Caki2 (cell line): ENCODE data around the gene SLC3A2. TPM values are rescaled to one million over a fixed set of nuclear protein-coding genes. Genes with fewer than 3 reads are reported as not detected.
"Not testable (repeated sequence)": the region's sequence is repeated elsewhere in the genome, so short reads cannot be mapped to it uniquely, and the experiment has no call there.

Experiments
- DNase-seq: peaks from one replicate; pipeline ENCODE4 v3.0.0-alpha.2; 2015; ENCODE audit warnings: low read depth
- in situ Hi-C: cut with HindIII; loops from 2 replicates; pipeline ENCODE4 v1.10.0; 2016; ENCODE audit warnings: low sequenced_read_pairs, low pct_unique_long_range_greater_than_20kb, mixed read lengths
- total RNA-seq: library from RNA; depleted of rRNA; stranded (reverse); fragments of >200 nt; shearing (Covaris generic); gene quantifications from 2 replicates; pipeline ENCODE4 v1.2.3, GENCODE V29; 2014; ENCODE audit warnings: low replicate concordance; rRNA removed

SLC3A2 gene
- total RNA-seq, result 623 and 653 TPM in 2 replicates

DNA sequence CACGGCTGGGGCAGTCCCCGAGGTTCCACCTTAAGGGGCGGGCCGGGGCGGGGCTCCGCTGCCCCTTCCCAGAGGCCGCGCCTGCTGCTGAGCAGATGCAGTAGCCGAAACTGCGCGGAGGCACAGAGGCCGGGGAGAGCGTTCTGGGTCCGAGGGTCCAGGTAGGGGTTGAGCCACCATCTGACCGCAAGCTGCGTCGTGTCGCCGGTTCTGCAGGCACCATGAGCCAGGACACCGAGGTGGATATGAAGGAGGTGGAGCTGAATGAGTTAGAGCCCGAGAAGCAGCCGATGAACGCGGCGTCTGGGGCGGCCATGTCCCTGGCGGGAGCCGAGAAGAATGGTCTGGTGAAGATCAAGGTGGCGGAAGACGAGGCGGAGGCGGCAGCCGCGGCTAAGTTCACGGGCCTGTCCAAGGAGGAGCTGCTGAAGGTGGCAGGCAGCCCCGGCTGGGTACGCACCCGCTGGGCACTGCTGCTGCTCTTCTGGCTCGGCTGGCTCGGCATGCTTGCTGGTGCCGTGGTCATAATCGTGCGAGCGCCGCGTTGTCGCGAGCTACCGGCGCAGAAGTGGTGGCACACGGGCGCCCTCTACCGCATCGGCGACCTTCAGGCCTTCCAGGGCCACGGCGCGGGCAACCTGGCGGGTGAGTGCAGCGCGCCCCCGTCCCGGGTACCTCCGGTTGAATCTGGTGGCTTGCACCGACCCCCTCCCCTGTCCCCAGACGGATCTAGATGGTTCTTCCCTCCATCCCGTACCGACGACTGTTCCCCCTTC lies at the start of gene SLC3A2:
SLC3A2 (plus strand) TSS at position 94 of the 776 bp plus-strand sequence; CDS start at position 222, 128 bp downstream.
- DNase-seq, result peak; percentile 83
- in situ Hi-C loops, result no loop called here

DNA sequence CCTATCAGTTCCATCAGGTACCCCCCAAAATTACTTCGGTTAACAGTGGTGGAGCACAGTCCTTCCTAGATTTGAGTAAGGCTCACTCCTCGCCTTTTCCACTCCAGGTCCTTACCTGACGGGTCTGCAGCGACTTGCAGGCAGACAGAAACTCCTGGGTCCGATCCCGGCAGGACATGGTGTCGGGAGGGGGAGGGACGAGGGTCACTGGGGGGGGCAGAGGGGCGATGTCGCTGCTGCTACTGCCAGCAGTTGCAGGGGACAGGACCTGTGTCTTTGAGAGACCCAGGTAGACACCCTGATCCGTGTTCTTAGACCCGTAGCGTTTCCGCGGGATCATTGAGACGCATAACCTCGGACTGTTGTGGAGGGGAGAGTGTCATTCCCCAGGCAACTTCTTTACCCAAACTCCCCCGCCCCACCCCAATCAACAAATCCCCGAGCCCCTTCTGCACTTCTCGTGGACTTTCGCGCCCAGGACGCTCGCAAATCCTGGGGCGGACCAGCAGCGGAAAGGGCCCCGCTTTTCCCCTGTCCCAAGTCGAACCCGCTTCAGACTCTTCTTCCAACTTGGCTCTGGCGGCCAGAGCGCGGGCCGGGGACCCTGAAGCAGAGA lies 49.7 kb upstream of the SLC3A2 start:
- in situ Hi-C loops, result no loop called here
- no peak for DNase-seq

DNA sequence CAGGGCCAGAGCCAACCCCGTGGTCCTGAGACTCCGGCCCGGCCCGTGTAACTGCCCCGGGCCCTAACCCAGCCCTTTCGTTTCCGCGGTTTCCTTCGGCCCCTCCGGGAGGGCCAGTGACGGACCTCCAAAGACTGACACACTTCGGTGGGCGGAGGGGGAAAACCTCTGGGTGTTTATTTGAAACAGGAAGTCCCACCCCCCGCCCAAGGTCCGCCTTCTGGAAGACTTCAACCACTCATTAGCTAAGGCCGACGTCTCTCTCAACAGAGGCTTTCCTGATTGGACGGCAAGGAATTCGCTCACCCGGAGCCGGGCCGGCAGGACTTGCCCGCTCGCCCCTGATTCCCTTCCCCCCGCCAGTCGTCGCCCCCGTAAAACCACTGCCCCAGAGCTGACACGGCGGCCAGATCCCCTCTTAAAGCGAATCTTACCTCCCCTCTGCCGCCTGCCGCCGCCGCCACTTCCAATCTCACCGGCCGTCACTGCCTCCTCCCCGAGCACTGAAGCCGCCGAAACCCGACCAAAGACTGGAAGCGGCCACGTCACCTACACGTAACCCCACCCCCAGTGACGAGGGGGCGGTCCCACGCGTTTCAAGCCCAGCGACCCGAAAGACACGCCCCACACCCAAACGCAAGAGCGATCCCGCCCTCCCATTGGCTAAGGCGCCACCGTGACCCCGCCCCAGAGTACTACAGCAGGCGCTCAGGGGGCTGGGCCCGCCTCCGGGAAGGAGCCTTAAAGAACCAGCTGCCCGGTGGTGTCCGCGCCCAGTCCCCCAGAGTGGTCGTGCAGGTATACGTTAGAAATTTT lies 49.0 kb upstream of the SLC3A2 start, which contains the start of gene STX5:
STX5 (minus strand) TSS at position 532 of the 816 bp plus-strand sequence. CDS start 808 bp downstream, outside the sequence.
- DNase-seq, result peak; percentile 95
- in situ Hi-C loops, result no loop called here

DNA sequence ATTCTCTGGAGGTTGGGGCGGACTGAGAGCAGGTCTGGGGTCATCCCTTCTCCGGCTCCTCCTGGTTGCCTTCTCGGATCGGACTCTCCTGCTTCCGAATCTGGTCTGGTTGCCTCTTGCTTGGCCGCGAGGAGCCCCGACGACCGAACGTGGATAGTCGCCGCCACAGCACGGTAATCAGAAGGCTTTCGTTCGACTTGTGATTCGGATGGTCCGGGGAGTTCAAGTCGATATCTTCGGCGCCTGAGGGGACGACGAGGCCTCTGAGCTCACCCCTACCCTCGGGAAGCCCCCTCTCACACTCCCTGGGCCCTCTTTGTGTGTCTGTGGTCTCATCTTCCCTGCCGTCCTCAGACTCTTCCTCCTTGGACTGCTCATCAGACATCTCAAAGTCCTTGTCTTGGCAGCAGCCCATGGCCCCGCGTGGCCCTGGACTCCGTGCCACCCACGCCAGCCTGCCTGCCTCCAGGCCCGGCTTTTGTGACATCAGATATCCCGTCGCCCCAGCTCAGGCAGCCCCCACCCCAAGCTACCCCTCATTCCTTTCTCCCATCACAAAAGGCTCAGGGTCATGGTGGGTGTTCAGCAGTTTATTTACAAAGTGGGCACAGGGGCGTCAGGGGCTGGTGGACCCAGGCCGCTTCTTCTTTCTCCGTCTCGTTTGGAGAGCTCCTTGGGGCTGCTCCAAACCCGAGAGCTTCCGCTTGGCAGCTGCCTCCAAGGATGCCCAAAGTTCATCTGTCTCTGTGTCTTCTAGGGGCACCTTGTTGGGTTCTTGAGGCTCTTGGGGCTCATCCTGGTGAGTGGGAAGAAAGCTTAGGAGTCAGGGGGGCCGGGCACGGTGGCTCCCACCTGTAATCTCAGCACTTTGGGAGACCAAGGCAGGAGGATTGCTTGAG lies 48.1 kb upstream of the SLC3A2 start, which contains the start of gene TEX54:
TEX54 (minus strand) TSS at position 506 of the 899 bp plus-strand sequence.
- in situ Hi-C loops, result no loop called here
- no peak for DNase-seq

DNA sequence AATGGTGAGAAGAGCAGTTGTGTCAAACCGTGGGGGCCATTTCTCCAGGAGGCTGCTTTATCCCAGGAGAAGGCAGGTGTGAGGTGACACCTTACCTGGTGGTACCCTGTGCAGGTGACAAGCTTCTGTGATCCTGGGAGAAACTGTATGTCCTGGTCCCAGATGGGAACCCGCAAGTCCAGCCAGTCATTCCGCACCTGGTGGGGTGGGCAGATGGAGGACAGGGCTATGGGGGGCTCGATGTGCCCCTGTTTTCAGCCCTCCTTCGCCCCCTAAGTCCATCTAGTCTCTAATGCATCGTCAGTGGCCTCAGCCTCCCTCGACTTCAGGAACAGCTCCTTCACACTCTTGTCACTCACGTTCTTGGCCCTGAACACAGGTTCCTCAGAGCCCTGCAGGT lies 45.4 kb upstream of the SLC3A2 start:
- in situ Hi-C loops, result no loop called here
- no peak for DNase-seq

DNA sequence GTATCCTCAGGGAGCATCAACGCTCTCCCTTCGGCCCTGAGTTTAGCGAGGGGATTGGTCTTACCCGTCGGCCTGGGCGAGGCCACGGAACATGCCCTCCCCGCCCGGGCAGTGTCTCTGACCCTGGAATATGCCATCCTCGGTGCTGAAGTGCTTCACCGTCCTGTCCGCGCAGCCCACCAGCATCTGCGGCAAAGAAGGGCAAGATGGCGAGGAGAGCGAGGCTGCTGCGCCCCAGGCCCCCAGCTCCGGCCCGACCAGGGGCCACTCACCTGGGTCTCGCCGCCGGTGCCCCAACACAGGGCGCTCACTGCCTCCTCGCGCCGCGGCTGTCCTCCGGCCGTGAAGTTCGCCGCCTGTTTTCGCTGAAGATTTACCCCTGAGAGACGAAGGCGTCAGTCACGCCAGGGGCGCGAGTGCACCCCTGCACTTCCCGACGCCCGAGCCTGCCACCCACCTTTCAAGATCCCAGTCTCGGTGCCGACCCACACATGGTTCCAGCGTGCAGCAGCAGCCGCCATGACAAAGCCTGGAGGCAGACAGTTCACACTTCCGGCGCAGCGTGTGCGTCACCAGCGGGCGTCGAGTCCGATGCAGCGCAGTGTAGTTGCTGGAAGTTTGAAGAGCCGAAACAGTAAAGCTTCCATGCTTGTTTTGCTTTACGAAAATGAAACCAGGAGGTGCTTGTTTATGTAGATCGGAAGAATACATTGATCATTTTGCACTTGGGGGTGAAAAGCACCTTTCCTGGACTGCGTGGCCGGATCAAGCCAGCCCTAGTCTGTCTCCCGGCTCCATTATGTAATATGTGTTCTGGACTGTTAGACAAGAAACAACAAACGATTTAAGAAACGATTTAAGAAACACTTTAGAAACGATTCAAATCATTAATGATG lies 41.4 kb upstream of the SLC3A2 start, which contains the start of gene WDR74:
WDR74 (minus strand) TSS at position 541 of the 896 bp plus-strand sequence; CDS start at position 521, 20 bp downstream.
- peak; percentile 77 for DNase-seq
- in situ Hi-C loops, result no loop called here

DNA sequence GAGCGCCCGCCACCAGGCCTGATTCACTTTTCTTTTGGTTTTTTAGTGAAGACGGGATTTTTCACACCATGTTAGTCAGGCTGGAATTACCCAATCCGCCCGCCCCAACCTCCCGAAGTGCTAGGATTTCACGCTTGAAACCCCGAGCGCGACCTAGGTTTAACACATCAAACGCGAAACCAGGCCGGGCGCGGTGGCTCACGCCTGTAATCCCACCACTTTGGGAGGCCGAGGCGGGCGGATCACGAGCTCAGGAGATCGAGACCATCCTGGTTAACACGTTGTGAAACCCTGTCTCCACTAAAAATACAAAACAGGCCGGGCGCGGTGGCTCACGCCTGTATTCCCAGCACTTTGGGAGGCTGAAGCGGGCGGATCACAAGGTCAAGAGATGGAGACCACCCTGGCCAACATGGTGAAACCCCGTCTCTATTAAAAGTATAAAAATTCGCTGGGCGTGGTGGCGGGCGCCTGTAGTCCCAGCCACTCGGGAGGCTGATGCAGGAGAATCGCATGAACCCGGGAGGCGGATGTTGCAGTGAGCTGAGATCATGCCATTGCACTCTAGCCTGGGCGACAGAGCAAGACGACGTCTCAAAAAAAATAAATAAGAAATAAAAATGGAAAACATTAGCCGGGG lies 39.9 kb upstream of the SLC3A2 start:
- in situ Hi-C loops, result not testable (repeated sequence)

DNA sequence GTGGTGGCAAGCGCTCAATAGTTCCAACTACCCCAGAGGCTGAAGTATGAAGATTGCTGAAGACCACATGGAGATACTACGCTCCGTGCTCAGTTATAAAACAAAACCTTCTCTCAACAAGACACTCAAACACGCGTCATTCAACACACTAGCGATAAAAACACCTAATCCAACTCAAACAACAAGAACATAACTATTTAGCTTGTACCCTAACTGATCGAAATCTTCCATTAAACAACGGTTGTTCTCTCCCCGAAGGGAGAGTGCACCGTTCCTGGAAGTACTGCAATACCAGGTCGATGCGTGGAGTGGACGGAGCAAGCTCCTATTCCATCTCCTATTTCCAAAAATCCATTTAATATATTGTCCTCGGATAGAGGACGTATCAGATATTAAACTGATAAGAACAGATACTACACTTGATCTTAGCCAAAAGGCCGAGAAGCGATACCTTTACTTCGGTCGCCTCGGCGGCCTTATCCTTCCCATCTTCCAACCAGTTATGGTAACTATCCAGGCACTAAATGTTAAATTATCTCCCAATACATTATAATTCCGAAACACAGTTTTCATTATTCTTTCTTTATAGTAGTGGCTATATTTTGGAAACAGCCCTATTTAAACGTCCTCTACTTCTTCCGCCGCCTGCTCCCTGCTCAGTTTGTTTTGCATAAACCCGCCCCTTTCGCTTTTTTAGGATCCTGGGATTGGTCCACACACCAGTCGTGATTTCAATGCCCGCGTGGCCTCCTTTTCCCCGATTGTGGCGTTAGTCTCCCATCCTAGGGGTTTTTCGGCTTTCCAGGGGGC lies 39.1 kb upstream of the SLC3A2 start:
- peak; percentile 99 for DNase-seq
- in situ Hi-C loops, result no loop called here

More for the DNA sequence above, 39.9 kb upstream of the SLC3A2 start:
- peak; percentile 80 for DNase-seq

DNA sequence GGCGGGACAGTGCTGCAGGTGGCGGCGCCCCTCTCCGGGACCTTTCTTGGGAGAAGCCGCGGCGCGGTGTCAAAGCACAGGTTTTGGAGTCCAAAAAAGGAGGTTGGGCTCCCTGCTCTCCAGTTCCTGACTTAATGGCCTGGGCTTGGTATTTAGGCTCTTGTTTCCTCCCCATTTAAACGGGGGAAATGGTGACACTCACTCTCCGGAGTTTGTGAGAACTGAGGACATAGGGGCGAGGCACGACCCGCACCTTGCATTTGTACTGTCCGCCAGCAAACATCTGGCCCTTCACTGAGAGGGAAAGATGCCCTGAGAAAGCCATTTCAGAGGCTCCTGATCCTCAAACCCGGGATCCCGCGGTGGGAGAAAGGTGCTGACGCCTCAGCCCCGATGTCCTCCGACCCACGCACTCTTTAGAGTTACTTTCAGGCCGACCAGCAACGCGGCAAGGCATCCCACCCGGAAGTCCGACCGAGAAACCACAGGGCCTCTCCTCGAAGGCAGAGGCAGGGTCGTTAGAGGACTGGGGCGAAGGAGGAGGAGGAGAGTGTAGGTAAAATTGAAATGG lies 38.4 kb upstream of the SLC3A2 start:
- DNase-seq, result no peak
- in situ Hi-C loops, result no loop called here

DNA sequence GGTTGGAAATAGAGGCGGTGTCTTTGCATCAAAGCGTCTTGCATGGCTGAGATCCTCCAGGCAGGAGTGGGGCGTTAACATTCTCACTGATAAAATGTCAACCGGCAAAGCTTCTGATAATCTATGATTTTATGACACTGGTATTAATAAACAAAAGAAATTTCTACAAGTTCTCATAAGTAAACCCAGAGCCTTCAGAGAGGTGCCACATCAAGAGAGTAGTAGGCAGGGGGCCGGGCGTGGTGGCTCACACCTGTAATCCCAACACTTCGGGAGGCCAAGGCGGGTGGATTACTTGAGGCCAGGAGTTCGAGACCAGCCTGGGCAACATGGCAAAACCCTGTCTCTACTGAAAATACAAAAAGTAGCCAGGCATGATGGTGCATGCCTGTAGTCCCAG lies 37.8 kb upstream of the SLC3A2 start:
- in situ Hi-C loops, result not testable (repeated sequence)

DNA sequence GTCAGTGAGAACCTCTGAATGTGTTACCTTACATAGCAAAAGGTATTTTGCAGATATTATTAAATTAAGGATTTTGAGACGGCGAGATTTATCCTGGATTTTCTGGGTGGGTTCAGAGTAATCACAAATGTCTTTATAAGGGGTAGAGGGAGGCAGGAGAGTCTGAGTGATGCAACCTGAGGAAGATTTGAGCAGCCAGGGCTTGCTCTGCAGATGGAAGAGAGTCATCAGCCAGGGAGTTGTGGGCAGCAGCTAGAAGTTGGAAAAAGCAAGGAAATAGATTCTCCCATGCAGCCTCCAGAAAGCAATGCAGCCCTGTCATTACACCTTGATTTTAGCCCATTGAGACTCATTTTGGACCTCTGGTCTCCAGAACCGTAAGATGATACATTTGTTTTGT lies 37.2 kb upstream of the SLC3A2 start:
- no peak for DNase-seq
- in situ Hi-C loops, result no loop called here

More for the DNA sequence above, 37.8 kb upstream of the SLC3A2 start:
- not testable (repeated sequence) for DNase-seq

DNA sequence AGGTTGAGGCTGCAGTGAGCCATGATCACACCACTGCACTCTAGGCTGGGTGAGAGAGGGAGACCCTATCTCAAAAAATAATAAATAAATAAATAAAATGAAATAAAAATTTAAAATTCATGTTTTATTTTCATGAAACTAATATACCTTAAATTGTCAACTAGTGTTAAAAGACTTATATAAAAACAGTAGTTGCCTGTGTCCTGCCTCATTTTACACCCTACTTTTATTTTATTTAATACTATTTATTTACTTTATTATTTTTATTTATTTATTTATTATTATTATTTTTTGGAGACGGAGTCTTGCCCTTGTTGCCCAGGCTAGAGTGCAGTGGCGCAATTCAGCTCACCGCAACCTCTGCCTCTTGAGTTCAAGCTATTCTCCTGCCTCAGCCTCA lies 36.5 kb upstream of the SLC3A2 start:
- no peak for DNase-seq
- in situ Hi-C loops, result no loop called here

DNA sequence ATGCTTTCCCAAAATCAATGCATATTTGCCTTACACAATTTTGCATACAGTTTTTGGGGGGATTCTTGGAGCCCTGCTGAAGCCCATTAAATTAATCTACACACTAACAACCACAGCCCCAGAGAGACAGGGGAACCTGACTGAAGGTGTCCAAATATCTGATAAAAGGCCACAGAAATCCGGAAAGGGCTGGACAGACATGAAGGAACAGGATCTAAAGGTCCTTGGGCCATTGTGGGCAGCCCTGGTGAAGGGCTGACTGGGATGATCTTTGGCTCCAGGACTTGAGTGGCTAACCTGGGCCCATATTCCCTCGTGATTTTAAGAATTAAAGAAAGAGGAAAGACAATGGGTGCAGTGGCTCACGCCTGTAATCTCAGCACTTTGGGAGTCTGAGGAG lies 34.5 kb upstream of the SLC3A2 start:
- in situ Hi-C loops, result no loop called here
- DNase-seq, result no peak

DNA sequence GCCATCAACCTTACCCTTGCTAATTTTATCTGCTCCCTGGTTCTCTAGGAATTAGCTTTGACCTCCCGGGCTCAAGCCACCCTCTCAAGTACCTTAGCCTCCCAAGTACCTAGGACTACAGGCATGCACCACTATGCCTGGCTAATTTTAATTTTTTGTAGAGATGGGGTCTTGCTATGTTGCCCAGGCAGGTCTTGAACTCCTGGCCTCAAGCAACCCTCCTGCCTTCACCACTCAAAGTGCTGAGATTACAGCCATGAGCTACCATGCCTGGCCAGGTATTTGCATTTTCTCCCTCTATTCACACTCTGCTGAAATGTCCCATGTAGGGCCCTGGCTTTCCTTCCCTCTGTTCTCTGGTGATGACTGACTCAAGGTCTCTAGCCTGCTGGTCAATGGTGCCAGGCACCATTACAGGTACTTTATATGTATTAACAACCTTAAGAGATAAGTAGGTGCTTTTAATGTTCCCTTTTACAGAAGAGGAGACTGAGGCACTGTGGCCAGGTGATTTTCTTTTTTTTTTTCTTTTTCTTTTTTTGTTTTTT lies 32.9 kb upstream of the SLC3A2 start:
- no peak for DNase-seq
- in situ Hi-C loops, result no loop called here
